HG02938 (cell line): Measurements from ENCODE around the gene LANCL2.

Source experiments
- ATAC-seq: cut with Tn5 transposase; IDR thresholded peaks from one replicate; pipeline ENCODE4 v1.9.1; 2021; ENCODE audit warnings: mild to moderate bottlenecking, moderate library complexity; ENCODE audit not compliant: unreplicated experiment

LANCL2 gene

GRCh38 chr7:55435466-55435865, 70.3 kb downstream of the LANCL2 start:
- no peak for ATAC-seq

DNA sequence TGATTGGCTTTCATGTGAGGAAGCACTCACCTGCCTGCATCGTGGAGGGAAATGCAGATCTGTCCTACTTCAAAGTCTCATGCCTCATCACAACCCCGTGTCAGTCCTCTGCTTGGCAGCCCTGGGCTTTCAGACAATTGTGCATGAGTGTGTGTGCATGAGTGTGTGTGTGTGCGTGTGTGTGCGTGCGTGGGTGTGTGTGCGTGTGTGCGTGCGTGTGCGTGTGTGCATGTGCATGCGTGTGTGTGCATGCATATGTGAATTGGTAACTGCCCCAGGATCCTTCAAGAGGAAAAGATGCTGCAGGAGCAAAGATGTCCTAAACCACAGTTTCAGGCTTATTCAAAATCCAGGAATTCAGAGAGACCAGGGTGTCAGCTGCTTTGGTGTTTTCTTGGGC, 71.3 kb downstream of the LANCL2 start:
- no peak for ATAC-seq

- ATAC-seq = no peak
These were observed 72.2 kb downstream of the LANCL2 start for GRCh38 chr7:55437375-55437774.

GRCh38 chr7:55438085-55438756, 73.1 kb downstream of the LANCL2 start:
- ATAC-seq = no peak

DNA sequence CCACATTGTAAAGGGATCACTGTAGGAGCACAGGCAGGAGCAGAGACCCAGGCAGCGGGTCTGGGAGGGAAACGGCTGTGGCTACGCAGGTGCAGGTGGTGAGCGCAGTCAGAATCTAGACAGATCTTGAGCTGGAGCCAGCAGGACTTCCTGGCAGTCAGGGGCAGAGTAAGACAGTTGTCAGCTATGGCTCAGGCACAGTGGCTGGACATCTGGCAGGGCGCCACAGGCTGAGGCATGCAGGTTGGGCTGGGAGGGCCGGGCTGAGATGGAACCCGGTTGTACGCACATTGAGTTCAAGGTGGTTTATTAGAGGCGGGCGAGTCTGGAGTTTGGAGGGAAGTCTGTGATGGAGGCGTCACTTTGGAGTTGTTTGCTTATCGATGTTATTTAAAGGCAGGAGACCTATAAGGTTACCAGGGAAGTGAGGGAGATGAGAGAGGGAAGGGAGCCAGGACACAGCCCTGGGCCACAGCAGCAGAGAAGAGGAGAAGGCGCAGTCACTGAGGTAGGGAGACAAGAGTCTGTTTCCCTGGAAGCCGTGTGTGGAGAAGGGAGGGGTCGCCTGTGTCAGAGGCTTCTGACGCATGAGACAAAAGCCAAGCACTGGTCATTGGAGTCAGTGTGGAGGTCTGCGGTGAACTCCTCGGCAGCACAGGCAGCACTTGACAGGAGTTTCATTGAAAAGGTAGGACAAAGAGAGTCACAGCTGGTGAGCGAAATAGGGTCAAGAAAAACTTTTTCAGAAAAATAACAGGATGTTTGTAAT, 73.8 kb downstream of the LANCL2 start:
- no peak for ATAC-seq

DNA sequence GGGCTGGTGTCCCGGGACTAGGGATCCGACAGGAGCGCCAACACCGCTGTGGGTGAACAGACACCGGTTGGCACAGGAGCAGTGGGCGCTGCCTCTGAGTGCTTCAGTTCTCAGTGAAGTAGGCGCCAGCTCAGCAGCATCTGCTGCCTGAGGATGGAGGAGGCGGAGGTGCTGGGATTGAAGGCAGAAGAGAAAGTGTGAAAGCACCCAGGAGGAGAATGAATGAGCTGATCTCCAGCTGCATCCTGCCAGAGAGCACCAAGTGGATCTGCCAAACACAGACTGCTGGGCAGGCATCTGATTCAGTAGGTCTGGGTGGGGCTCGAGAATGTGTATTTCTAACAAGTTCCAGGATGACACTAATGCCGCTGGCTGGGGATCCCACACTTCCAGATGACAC, 74.5 kb downstream of the LANCL2 start:
- ATAC-seq = no peak

- ATAC-seq = no peak
These were observed 75.0 kb downstream of the LANCL2 start for GRCh38 chr7:55440040-55440690.

DNA sequence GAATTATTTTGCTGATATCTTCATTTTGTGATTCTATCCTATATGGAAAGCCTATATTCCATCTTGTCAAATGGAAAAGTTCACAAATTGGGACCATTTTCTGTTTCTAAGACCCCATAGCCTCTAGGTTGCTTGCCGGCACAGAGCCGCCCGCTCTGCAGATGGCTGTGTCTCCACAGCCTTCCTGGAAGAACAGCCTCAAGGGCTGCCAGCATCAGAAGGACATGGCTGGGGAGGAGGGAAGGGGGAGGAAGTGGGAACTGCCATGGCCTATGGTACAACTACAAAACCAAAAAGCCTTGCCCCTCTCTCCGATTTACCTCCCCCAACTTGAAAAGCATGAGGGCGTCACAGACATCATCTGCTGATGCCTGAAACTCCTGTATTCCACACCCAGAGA, 75.9 kb downstream of the LANCL2 start:
- no peak for ATAC-seq

GRCh38 chr7:55441774-55442522, 76.8 kb downstream of the LANCL2 start:
- no peak for ATAC-seq

- no peak for ATAC-seq
These were observed 79.6 kb downstream of the LANCL2 start for GRCh38 chr7:55444786-55445185.

DNA sequence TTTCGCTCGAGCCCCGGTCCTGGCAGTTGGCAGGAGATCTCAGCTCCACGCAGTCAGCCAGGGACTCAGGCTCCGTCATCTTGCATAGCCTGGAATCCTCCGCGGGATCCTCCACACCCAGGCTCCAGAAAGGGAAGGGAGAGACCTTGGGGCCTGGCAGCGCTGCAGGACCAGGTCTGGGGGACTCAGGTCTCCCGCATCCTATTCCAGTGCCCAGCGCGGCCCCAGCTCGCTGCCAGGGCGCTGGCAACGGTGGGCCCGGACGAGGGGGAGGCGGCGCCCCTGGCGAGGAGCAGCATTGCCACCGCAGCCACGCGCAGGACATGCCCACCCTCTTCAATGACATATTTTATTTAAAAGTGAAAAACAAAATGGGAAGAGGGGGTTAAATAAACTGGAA, 83.4 kb downstream of the LANCL2 start:
- no peak for ATAC-seq

DNA sequence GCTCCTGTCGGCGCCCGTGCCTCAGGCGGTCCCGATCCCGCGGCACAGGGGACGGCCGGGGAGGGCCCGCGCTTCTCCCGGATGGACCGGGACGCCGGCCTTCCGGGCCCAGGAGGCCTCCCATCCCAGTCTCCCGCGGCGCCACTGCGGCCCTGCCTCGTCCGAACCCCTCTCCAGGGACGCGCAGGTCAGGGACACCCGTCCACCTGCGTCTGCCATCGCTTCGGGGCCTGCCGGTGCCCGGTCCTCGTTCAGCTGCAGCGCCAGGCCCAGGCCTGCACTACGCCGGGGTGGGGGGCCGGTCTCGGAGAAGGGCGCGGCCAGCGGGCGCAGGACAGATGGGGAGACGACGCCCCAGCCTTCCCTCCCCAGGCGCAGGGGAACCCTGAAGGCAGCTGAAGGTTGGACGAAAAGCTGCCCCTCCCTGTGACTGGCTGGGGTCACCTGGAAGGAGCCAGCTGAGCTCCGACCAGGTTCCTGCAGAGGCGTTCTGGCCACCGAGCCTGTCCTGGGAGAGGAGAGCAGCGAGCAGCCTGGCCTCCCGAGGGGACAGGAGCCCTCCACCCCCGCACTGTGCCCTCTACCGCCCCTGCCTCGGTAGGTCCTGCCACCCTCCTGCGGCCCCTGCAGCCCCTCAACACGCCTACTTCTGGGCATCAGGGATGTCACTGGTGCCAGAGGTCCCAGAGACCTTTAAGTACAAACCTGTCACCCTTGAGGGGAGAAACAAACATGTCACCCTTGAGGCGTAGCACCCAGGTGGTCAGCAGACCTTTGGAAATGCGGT, 84.3 kb downstream of the LANCL2 start:
- no peak for ATAC-seq

DNA sequence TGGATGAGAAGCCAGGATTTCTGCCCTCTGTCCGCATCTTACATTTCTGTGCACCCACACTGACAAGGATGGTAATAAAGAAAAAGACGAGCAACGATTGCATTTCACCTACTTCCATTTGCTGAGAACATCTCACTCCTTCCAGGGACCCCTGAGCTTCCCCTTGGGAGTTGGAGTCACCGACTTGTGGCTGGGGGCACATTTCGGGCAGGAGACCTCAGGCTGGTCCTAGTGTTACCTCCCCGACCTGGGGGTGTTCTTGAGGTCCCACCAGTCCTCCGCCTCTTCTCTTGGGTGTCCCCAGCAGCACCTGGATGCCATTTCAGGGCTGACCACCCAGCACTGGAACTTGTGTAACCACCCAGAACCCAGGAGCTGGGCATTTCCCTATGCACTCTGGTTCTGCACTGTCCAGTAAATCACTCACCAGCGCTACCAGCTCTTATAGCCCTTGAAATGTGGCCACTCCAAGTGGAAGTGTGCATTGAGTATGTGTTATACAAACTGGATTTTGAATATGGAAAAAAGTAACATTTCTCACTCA, 84.9 kb downstream of the LANCL2 start:
- no peak for ATAC-seq

- ATAC-seq = no peak
These were observed 87.8 kb downstream of the LANCL2 start for GRCh38 chr7:55452971-55453370.

GRCh38 chr7:55457801-55458200, 92.7 kb downstream of the LANCL2 start:
- no peak for ATAC-seq

DNA sequence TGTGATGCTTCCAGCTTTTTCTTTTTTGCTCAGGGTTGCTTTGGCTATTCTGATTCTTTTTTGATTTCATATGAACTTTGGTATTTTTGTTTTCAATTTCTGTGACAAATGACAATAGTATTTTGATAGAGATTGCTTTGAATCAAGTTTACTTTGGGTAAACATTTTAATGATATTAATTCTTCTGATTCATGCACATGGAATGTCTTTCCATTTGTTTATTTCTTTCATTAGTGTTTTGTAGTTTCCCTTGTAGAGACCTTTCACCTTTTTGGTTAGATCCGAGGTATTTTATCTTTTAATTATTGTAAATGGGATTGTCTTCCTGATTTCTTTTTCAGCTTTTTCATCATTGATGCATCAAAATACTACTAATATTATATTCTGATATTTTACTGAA, 93.2 kb downstream of the LANCL2 start:
- no peak for ATAC-seq

DNA sequence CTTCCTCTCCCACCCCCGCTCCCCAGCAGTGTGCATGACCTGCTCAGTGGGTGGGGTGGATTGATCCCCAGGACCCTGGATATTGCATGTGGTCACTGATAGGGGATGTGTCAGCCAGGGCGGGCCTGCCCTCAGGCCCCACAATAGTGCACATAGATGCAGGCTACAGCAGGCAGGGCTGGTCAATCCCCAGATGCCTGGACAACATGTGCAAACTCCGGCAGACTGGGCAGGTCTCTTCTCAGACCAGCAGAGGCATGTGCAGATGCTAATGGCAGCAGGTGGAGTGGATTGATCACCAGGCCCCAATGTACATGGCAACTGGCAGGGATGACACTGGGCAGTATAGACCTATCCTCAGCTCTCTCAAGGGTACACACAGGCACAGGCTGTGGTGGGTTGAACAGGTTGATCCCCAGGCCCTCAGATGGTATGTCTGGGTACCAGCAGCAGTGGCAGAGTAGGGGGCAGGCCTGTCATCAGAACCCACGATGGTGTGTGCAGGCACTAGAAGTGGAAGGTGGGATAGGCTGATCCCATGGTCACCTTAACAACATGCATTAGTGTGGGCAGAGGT, 98.6 kb downstream of the LANCL2 start:
- no peak for ATAC-seq

DNA sequence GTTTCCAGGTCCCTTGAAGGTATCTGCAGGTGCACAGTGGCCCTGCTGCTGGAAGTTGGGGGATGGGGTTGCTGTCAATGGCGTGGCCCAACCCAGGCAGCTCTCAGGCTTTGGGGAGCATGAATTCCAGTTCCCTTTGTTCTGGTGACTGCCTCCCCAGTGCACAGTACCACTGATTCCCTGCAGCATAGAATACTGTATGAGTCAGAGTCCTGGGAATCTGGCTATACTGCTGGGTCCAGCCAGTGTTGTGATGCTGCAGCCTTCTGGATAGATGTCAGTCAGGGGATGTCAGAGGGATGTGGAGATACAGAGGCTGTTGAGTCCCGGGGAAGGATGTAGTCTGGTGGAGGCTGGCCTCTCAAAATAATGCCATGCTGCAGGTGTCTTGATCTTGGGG, 99.3 kb downstream of the LANCL2 start:
- ATAC-seq = no peak

- ATAC-seq = no peak
These were observed 100.6 kb downstream of the LANCL2 start for GRCh38 chr7:55465691-55466090.

DNA sequence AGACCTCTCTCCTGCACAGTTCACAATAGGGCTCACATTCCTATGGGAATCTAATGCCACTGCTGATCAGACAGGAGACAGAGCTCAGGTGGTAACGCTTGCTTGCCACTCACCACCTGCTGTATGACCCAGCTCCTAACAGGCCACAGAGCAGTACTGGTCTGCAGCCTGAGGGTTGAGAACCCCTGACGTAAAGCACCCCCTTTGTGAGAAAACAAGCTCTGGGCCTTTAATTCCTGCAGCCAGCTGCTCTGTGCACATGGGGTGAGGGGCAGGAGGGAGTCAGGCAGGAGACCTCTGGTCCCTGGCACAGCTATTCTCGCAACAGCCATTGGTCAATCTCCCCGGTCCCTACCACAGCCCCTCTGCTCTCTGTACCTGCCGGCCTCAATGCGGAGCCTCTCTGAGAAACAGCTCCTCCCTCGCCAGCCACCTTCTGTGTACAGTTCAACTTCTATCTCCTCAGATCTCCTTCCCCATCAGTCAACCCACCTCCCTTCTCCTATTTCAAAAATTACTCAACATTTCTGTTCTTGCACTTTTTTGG, 102.0 kb downstream of the LANCL2 start:
- no peak for ATAC-seq
